ENCODE data around the gene CLIC5.

The CLIC5 gene
- total RNA-seq: 32.7 to 62.5 reads per million in 2 donors

- no peak for DNase-seq
Measured at GRCh38 chr6:46015119-46015968, at the start of gene CLIC5. Gene CLIC5, minus strand, starts transcription at chr6:46015860. Its CDS starts 318 bp downstream, at chr6:46015542.

GRCh38 chr6:46062991-46063390 is 47.3 kb upstream of the CLIC5 start:
- no peak for DNase-seq

GRCh38 chr6:46062312-46062711 is 46.7 kb upstream of the CLIC5 start:
- DNase-seq: no peak

- no peak for DNase-seq
Measured at GRCh38 chr6:46061497-46061896, 45.8 kb upstream of the CLIC5 start.

GRCh38 chr6:46059608-46060007 is 43.9 kb upstream of the CLIC5 start:
- DNase-seq: no peak

GRCh38 chr6:46058951-46059350 is 43.3 kb upstream of the CLIC5 start:
- no peak for DNase-seq

- no peak for DNase-seq
Measured at GRCh38 chr6:46057792-46058191, 42.1 kb upstream of the CLIC5 start.

- no peak for DNase-seq
Measured at GRCh38 chr6:46056906-46057529, 41.4 kb upstream of the CLIC5 start.

GRCh38 chr6:46054516-46054915 is 38.9 kb upstream of the CLIC5 start:
- DNase-seq: no peak

- no peak for DNase-seq
Measured at GRCh38 chr6:46053039-46053933, 37.6 kb upstream of the CLIC5 start.

- no peak for DNase-seq
Measured at GRCh38 chr6:46052479-46052878, 36.8 kb upstream of the CLIC5 start.

- DNase-seq: no peak
Measured at GRCh38 chr6:46051962-46052361, 36.3 kb upstream of the CLIC5 start.

- DNase-seq: no peak
Measured at GRCh38 chr6:46050845-46051405, 35.3 kb upstream of the CLIC5 start.

GRCh38 chr6:46048646-46049297 is 33.1 kb upstream of the CLIC5 start:
- no peak for DNase-seq

- no peak for DNase-seq
Measured at GRCh38 chr6:46046558-46047174, 31.0 kb upstream of the CLIC5 start.

GRCh38 chr6:46044881-46045617 is 29.4 kb upstream of the CLIC5 start:
- DNase-seq: no peak

- DNase-seq: no peak
Measured at GRCh38 chr6:46042355-46042999, 26.8 kb upstream of the CLIC5 start.

- no peak for DNase-seq
Measured at GRCh38 chr6:46040288-46040687, 24.6 kb upstream of the CLIC5 start.

- DNase-seq: no peak
Measured at GRCh38 chr6:46039646-46040045, 24.0 kb upstream of the CLIC5 start.

GRCh38 chr6:46036911-46037310 is 21.3 kb upstream of the CLIC5 start:
- DNase-seq: no peak

- DNase-seq: no peak
Measured at GRCh38 chr6:46035242-46035641, 19.6 kb upstream of the CLIC5 start.

Data from activated gamma-delta T cell (primary cell).